Liver (tissue), 3 donors: ENCODE measurements around the gene RPGRIP1.
"Not testable (repeated sequence)": the region's sequence is repeated elsewhere in the genome, so short reads cannot be mapped to it uniquely, and the experiment has no call there.

ENCODE experiments used
- FOXA1 ChIP-seq: IDR thresholded peaks from 2 replicates; pipeline ENCODE4 v1.6.1; 2016; ENCODE audit warnings: antibody characterized with exemption
- GABPA ChIP-seq, 2 donors: IDR thresholded peaks in 1 of 2; conservative IDR thresholded peaks in 1 of 2; 2 replicates each; pipeline ENCODE4 v1.6.1; 2016; ENCODE audit warnings: antibody characterized with exemption in 2 of 2, mild to moderate bottlenecking in 1 of 2, moderate library complexity in 1 of 2
- MAX ChIP-seq: IDR thresholded peaks from 2 replicates; pipeline ENCODE4 v1.6.1; 2016; ENCODE audit warnings: antibody characterized with exemption
- RAD21 ChIP-seq, 2 donors: IDR thresholded peaks; 2 replicates each; pipeline ENCODE4 v1.6.1; 2016; ENCODE audit warnings: antibody characterized with exemption in 2 of 2, mild to moderate bottlenecking in 2 of 2
- REST ChIP-seq: IDR thresholded peaks from 2 replicates; pipeline ENCODE4 v1.6.1; 2016; ENCODE audit warnings: antibody characterized with exemption, mild to moderate bottlenecking
- RXRA ChIP-seq, 2 donors: IDR thresholded peaks; 2 replicates each; pipeline ENCODE4 v1.6.1; 2017 to 2018; ENCODE audit warnings: antibody characterized with exemption in 2 of 2, mild to moderate bottlenecking in 1 of 2
- TAF1 ChIP-seq: conservative IDR thresholded peaks from 2 replicates; pipeline ENCODE4 v1.6.1; 2016; ENCODE audit warnings: antibody characterized with exemption, mild to moderate bottlenecking
- YY1 ChIP-seq: IDR thresholded peaks from 2 replicates; pipeline ENCODE4 v1.6.1; 2016; ENCODE audit warnings: antibody characterized with exemption, mild to moderate bottlenecking
- TF ChIP-seq, protein P1 (sequence below): fragments of 150-350 bp; IDR thresholded peaks from 2 replicates; pipeline ENCODE4 v1.5.1; 2017; ENCODE audit warnings: improper control_type of control experiment, low read depth, low read length; ENCODE audit not compliant: missing input control
- TF ChIP-seq, protein P2 (sequence below): IDR thresholded peaks from 2 replicates; pipeline ENCODE4 v1.6.1; 2016; ENCODE audit warnings: antibody characterized with exemption
- TF ChIP-seq, protein P3 (sequence below): IDR thresholded peaks from 2 replicates; pipeline ENCODE4 v1.6.1; 2016; ENCODE audit warnings: antibody characterized with exemption
- donor health status: healthy.
- donor health status: healthy.

DNA sequence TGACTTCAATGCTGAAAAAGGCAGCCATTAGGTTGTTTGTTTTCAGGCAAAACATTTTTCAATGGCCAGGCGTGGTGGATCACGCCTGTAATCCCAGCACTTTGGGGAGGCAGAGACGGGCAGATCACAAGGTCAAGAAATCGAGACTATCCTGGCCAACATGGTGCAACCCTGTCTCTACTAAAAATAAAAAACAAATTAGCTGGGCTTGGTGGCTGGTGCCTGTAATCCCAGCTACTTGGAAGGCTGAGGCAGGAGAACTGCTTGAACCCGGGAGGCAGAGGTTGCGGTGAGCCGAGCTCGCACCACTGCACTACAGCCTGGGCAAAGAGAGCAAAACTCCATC, 23.8 kb upstream of the RPGRIP1 start:
- TF ChIP-seq, protein P1, sequence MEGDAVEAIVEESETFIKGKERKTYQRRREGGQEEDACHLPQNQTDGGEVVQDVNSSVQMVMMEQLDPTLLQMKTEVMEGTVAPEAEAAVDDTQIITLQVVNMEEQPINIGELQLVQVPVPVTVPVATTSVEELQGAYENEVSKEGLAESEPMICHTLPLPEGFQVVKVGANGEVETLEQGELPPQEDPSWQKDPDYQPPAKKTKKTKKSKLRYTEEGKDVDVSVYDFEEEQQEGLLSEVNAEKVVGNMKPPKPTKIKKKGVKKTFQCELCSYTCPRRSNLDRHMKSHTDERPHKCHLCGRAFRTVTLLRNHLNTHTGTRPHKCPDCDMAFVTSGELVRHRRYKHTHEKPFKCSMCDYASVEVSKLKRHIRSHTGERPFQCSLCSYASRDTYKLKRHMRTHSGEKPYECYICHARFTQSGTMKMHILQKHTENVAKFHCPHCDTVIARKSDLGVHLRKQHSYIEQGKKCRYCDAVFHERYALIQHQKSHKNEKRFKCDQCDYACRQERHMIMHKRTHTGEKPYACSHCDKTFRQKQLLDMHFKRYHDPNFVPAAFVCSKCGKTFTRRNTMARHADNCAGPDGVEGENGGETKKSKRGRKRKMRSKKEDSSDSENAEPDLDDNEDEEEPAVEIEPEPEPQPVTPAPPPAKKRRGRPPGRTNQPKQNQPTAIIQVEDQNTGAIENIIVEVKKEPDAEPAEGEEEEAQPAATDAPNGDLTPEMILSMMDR, result not testable (repeated sequence)
- TF ChIP-seq, protein P2, sequence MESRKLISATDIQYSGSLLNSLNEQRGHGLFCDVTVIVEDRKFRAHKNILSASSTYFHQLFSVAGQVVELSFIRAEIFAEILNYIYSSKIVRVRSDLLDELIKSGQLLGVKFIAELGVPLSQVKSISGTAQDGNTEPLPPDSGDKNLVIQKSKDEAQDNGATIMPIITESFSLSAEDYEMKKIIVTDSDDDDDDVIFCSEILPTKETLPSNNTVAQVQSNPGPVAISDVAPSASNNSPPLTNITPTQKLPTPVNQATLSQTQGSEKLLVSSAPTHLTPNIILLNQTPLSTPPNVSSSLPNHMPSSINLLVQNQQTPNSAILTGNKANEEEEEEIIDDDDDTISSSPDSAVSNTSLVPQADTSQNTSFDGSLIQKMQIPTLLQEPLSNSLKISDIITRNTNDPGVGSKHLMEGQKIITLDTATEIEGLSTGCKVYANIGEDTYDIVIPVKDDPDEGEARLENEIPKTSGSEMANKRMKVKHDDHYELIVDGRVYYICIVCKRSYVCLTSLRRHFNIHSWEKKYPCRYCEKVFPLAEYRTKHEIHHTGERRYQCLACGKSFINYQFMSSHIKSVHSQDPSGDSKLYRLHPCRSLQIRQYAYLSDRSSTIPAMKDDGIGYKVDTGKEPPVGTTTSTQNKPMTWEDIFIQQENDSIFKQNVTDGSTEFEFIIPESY, result not testable (repeated sequence)
- TF ChIP-seq YY1; RAD21 (IDR thresholded peaks at IDR 0.05); REST; GABPA (IDR thresholded peaks at IDR 0.05 in 1 of 2, conservative IDR thresholded peaks at IDR 0.05 in 1 of 2); FOXA1; TAF1; MAX; RXRA (IDR thresholded peaks at IDR 0.05): not testable (repeated sequence)
- TF ChIP-seq, protein P3, sequence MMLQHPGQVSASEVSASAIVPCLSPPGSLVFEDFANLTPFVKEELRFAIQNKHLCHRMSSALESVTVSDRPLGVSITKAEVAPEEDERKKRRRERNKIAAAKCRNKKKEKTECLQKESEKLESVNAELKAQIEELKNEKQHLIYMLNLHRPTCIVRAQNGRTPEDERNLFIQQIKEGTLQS, result not testable (repeated sequence)
